ENCODE measurements around the gene WNT5A.

- TF ChIP-seq CTCF (conservative IDR thresholded peaks at IDR 0.05 in 1 of 2, IDR thresholded peaks at IDR 0.05 in 1 of 2; ENCODE audit: low read depth in 1 of 2, low read length in 2 of 2) (no peak), EZH2 (IDR thresholded peaks at IDR 0.05; ENCODE audit: low read length, missing control alignments) (no peak)
Observed at GRCh38 chr3:55471522-55472280, 15.4 kb downstream of the WNT5A start.
